Upper lobe of left lung (tissue), 6 donors: Measurements from ENCODE around the gene PECR. TPM values are rescaled to one million over a fixed set of nuclear protein-coding genes. Genes with fewer than 3 reads are reported as not detected.

ENCODE experiments used
- ATAC-seq, 2 donors: fragments of 200-7000 bp; cut with Tn5 transposase; one replicate each; pipeline ENCODE4 v1.9.1; 2022; ENCODE audit warnings: mild to moderate bottlenecking in 2 of 2, moderate library complexity in 2 of 2; ENCODE audit not compliant: low FRiP score in 2 of 2
- DNase-seq, 2 donors: peaks; one replicate each; pipeline ENCODE4 v3.0.0-alpha.2; 2019 to 2020
- H3K27ac ChIP-seq, 4 donors: fragments of 200-600 bp; sonication (generic); one replicate each; pipeline ENCODE4 v1.5.1; 2016 to 2019
- H3K27me3 ChIP-seq, 4 donors: fragments of 200-600 bp; sonication (generic); one replicate each; pipeline ENCODE4 v1.5.1; 2017 to 2019
- H3K36me3 ChIP-seq, 4 donors: fragments of 200-600 bp; sonication (generic); one replicate each; pipeline ENCODE4 v1.5.1; 2016 to 2019
- H3K4me1 ChIP-seq, 4 donors: fragments of 200-600 bp; sonication (generic); one replicate each; pipeline ENCODE4 v1.5.1; 2018 to 2019
- H3K4me3 ChIP-seq, 4 donors: fragments of 200-600 bp; sonication (generic); one replicate each; pipeline ENCODE4 v1.5.1; 2017 to 2019; ENCODE audit warnings: mild to moderate bottlenecking in 2 of 4, moderate library complexity in 1 of 4
- H3K9me3 ChIP-seq, 4 donors: fragments of 200-600 bp; sonication (generic); one replicate each; pipeline ENCODE4 v1.5.1; 2018 to 2019
- CTCF ChIP-seq, 6 experiments: fragments of 450-650 bp in 4 of 6; fragments of 200-600 bp in 2 of 6; sonication (generic) in 2 of 6; IDR thresholded peaks; one replicate each; pipeline ENCODE4 v1.5.1; 2016 to 2019; ENCODE audit warnings: antibody characterized with exemption in 6 of 6
- EP300 ChIP-seq, 4 donors: sonication (generic); formaldehyde crosslinking; IDR thresholded peaks; one replicate each; pipeline ENCODE4 v1.5.1; 2017; ENCODE audit warnings: antibody characterized with exemption in 4 of 4, control low read depth in 2 of 4
- POLR2A ChIP-seq, 4 donors: fragments of 450-650 bp; IDR thresholded peaks; one replicate each; pipeline ENCODE4 v1.5.1; 2016 to 2017; ENCODE audit warnings: antibody characterized with exemption in 4 of 4, mild to moderate bottlenecking in 2 of 4
- POLR2AphosphoS5 ChIP-seq, 2 donors: sonication (generic); formaldehyde crosslinking; IDR thresholded peaks; one replicate each; pipeline ENCODE4 v1.5.1; 2017; ENCODE audit warnings: antibody characterized with exemption in 2 of 2
- WGBS, 2 donors: methylation state at CpG; one replicate each; pipeline ENCODE4 v1.1.5; 2017 to 2018; 5-methylcytosine and 5-hydroxymethylcytosine counted together
- total RNA-seq, 6 donors: library from RNA; depleted of rRNA in 4 of 6; stranded (reverse); fragments of >200 nt in 4 of 6; gene quantifications; one replicate each; pipeline versions ENCODE4 v1.1.0 to v1.2.1, GENCODE V29; 2016 to 2021
- donor health status: DM: no; HTN: no; CAD: no; lungs with moderate emphysema.
- donor health status: DM: no; HTN: yes; CAD: no; lungs with severe emphysema.

The PECR gene
- total RNA-seq, 6 donors from 2014 or later, result 11.9 to 39.8 (median 20.3) TPM

DNA sequence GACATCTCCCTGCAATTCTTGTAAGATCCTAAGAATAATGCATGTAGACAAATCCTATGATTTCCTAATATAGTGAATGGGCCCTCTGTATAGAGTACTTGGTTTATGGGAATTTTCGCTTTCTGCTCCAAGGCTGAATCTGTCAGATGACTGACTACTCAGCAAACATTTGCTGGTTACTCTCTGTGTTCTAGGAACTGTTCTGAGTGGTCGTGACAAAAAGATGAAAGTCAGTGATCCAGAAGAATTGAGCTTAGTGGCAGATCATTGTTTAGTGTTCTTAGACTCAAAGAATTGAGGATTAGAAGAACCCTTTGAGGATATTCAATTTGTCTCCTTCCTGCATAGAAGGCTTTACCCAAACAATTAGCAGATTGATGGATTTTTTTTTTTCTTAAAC is 37.5 kb upstream of the PECR start:
- 78 to 88% methylated on average over 2 of the region's 2 CpGs for WGBS, 2 donors
- Histone ChIP-seq H3K4me3 (no peak overlapping the region), H3K27me3 (no peaks in the 10 kb centered on the region), H3K27ac (no peak overlapping the region), H3K4me1 (peaks cover 19 to 44% (median 24%) of the 10 kb centered on the region in 4 donors), H3K36me3 (peaks cover 11 to 83% (median 58%) of the 10 kb centered on the region in 4 donors), H3K9me3 (no peaks in the 10 kb centered on the region)
- no peak for ATAC-seq
- DNase-seq, result no peak
- TF ChIP-seq POLR2A (IDR thresholded peaks at IDR 0.05) (no peak), POLR2AphosphoS5 (IDR thresholded peaks at IDR 0.05) (no peak), CTCF (IDR thresholded peaks at IDR 0.05) (no peak)

DNA sequence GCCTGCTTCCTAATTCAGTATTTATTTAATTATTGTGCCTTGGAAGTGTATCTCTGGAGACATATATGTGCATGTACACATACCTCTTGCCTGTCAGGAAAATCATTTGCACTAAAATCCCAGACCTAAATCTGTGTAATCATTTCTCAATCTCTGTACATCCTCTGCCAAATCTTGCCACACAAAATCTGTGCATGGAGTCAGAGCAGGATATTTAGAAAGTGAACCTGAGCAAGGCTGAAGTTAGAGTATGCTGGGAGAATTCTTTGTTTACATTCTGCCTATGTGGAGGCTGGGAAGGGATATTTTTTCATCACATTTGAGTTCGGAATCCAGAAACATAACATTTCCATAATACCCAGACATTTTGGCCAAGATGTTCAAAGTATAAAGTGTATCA is 36.9 kb upstream of the PECR start:
- H3K27me3 ChIP-seq, result no peaks in the 10 kb centered on the region
- H3K4me3 ChIP-seq, result no peak overlapping the region
- 92 to 93% methylated on average over 1 of the region's 1 CpG for WGBS, 2 donors
- H3K27ac ChIP-seq, result no peak overlapping the region
- peaks cover 8 to 83% (median 59%) of the 10 kb centered on the region in 4 donors for H3K36me3 ChIP-seq
- H3K4me1 ChIP-seq, result peaks cover 21 to 49% (median 27%) of the 10 kb centered on the region in 4 donors
- H3K9me3 ChIP-seq, result no peaks in the 10 kb centered on the region
- DNase-seq, result no peak
- TF ChIP-seq POLR2A (IDR thresholded peaks at IDR 0.05) (no peak), EP300 (IDR thresholded peaks at IDR 0.05) (no peak), CTCF (IDR thresholded peaks at IDR 0.05) (no peak), POLR2AphosphoS5 (IDR thresholded peaks at IDR 0.05) (no peak)
- ATAC-seq, result no peak

GRCh38 chr2:216117561-216118340 is 36.1 kb upstream of the PECR start:
- ATAC-seq, result no peak
- Histone ChIP-seq H3K27ac (no peak overlapping the region), H3K27me3 (no peaks in the 10 kb centered on the region), H3K4me3 (no peak overlapping the region), H3K4me1 (peaks cover 21 to 49% (median 27%) of the 10 kb centered on the region in 4 donors), H3K9me3 (no peaks in the 10 kb centered on the region), H3K36me3 (peaks cover 8 to 83% (median 59%) of the 10 kb centered on the region in 4 donors)
- no peak for DNase-seq
- no peak for TF ChIP-seq POLR2AphosphoS5 (IDR thresholded peaks at IDR 0.05)
- TF ChIP-seq CTCF (IDR thresholded peaks at IDR 0.05), result no peak
- no peak for TF ChIP-seq POLR2A (IDR thresholded peaks at IDR 0.05)
- TF ChIP-seq EP300 (IDR thresholded peaks at IDR 0.05), result no peak
- WGBS, 2 donors, result 77 to 85% methylated on average over 4 of the region's 4 CpGs

- H3K4me1 ChIP-seq, result peaks cover 21 to 49% (median 27%) of the 10 kb centered on the region in 4 donors
- no peaks in the 10 kb centered on the region for H3K9me3 ChIP-seq
- H3K4me3 ChIP-seq, result no peak overlapping the region
- DNase-seq (no peak), ATAC-seq (no peak)
- H3K36me3 ChIP-seq, result peaks cover 6 to 81% (median 54%) of the 10 kb centered on the region in 4 donors
- H3K27me3 ChIP-seq, result no peaks in the 10 kb centered on the region
- TF ChIP-seq POLR2AphosphoS5 (IDR thresholded peaks at IDR 0.05), result no peak
- no peak for TF ChIP-seq EP300 (IDR thresholded peaks at IDR 0.05)
- no peak for TF ChIP-seq CTCF (IDR thresholded peaks at IDR 0.05)
- no peak for TF ChIP-seq POLR2A (IDR thresholded peaks at IDR 0.05)
- 94 to 100% methylated on average over 1 of the region's 1 CpG for WGBS, 2 donors
- no peak overlapping the region for H3K27ac ChIP-seq
Observed at GRCh38 chr2:216116418-216116817, 34.8 kb upstream of the PECR start.
